K562 (cell line): ENCODE data around the gene FAM53B. TPM values are rescaled to one million over a fixed set of nuclear protein-coding genes. Genes with fewer than 3 reads are reported as not detected.
A peak's percentile ranks its signal among the peaks of the same experiment; 100 is the strongest.

Source experiments
- ARID3A ChIP-seq: IDR thresholded peaks from 2 replicates; pipeline ENCODE4 v1.6.1; 2012; ENCODE audit warnings: low read depth, low read length, improper control_type of control experiment, borderline replicate concordance
- CREB1 ChIP-seq, 2 experiments: sonication (generic) in 1 of 2; formaldehyde crosslinking in 1 of 2; IDR thresholded peaks; 2 replicates each; pipeline versions ENCODE4 v1.6.1 to v1.8.0; 2012 to 2022; ENCODE audit warnings: inconsistent platforms in 1 of 2, mild to moderate bottlenecking in 1 of 2, missing genetic modification reagents in 1 of 2, moderate library complexity in 1 of 2
- GTF2F1 ChIP-seq: IDR thresholded peaks from 2 replicates; pipeline ENCODE4 v1.6.1; 2011; ENCODE audit warnings: low read depth, low read length, improper control_type of control experiment
- ILK ChIP-seq: fragments of 450-650 bp; IDR thresholded peaks from 2 replicates; pipeline ENCODE4 v1.6.1; 2016; ENCODE audit warnings: missing genetic modification characterization, low read depth, mild to moderate bottlenecking, missing compliant biosample characterization, moderate library complexity, borderline replicate concordance
- NCOA2 ChIP-seq, 2 experiments: fragments of 450-650 bp; IDR thresholded peaks; 2 replicates each; pipeline ENCODE4 v1.6.1; 2018; ENCODE audit warnings: mild to moderate bottlenecking in 2 of 2, moderate library complexity in 1 of 2; ENCODE audit not compliant: partially characterized antibody in 2 of 2
- NCOA6 ChIP-seq: fragments of 450-650 bp; IDR thresholded peaks from 2 replicates; pipeline ENCODE4 v1.6.1; 2017; ENCODE audit warnings: mild to moderate bottlenecking
- NCOR1 ChIP-seq: fragments of 450-650 bp; IDR thresholded peaks from 2 replicates; pipeline ENCODE4 v1.6.1; 2016; ENCODE audit warnings: mild to moderate bottlenecking, moderate library complexity
- NRF1 ChIP-seq, 2 experiments: fragments of 450-650 bp; IDR thresholded peaks in 1 of 2; conservative IDR thresholded peaks in 1 of 2; 2 replicates each; pipeline ENCODE4 v1.6.1; 2014; ENCODE audit warnings: mild to moderate bottlenecking in 2 of 2
- PTBP1 ChIP-seq: fragments of 200-400 bp; formaldehyde crosslinking; IDR thresholded peaks from 2 replicates; pipeline ENCODE4 v1.6.1; 2017; ENCODE audit warnings: low read depth, low read length
- RREB1 ChIP-seq: fragments of 250-450 bp; sonication (Bioruptor Pico); IDR thresholded peaks from 2 replicates; pipeline ENCODE4 v1.4.0; 2020
- SMAD1 ChIP-seq: fragments of 150-350 bp; IDR thresholded peaks from 2 replicates; pipeline ENCODE4 v1.6.1; 2014; ENCODE audit warnings: low read length, low read depth; ENCODE audit not compliant: partially characterized antibody
- ZBTB33 ChIP-seq: sonication (generic); formaldehyde crosslinking; IDR thresholded peaks from 2 replicates; pipeline ENCODE4 v1.8.1; 2023; ENCODE audit warnings: mild to moderate bottlenecking, missing genetic modification reagents
- ZBTB34 ChIP-seq: fragments of 250-450 bp; sonication (Bioruptor Pico); IDR thresholded peaks from 2 replicates; pipeline ENCODE4 v1.8.0; 2021; ENCODE audit warnings: mild to moderate bottlenecking, moderate library complexity
- ZNF146 ChIP-seq: IDR thresholded peaks from one replicate; pipeline ENCODE4 v1.6.1; 2018; ENCODE audit warnings: missing compliant biosample characterization; ENCODE audit not compliant: unreplicated experiment
- ZNF436 ChIP-seq: fragments of 250-450, 450-650 bp; sonication (Bioruptor Pico); formaldehyde crosslinking; IDR thresholded peaks from 2 replicates; pipeline ENCODE4 v1.7.0; 2020; ENCODE audit warnings: mild to moderate bottlenecking
- polyA plus RNA-seq, 8 experiments: library from polyadenylated mRNA; depleted of rRNA in 4 of 8; stranded (reverse) in 5 of 8; unstranded in 3 of 8; fragments of >200 nt; fragmentation: Nextera tagmentation in 2 of 8; fragmentation: Illumina TruSeq in 1 of 8; extraction: Ambion mirVana in 2 of 8; extraction: Trizol in 1 of 8; gene quantifications; 2 replicates each; pipeline versions ENCODE4 v1.2.1 to v1.2.3, GENCODE V29; 2011 to 2014; ENCODE audit warnings: inconsistent platforms in 1 of 8, missing spikeins in 1 of 8
- total RNA-seq, 7 experiments: library from RNA; depleted of rRNA in 6 of 7; stranded (reverse); fragments of >200 nt in 6 of 7; fragmentation: Illumina TruSeq in 2 of 7; extraction: Trizol in 2 of 7; gene quantifications; 2 replicates each; pipeline versions ENCODE4 v1.2.1 to v1.2.3, GENCODE V29; 2011 to 2021; ENCODE audit warnings: low replicate concordance in 1 of 7

The FAM53B gene
- total and polyA plus RNA-seq, 9 of the 15 experiments (the other 6 are each of a cell fraction or from before 2014, with no cell fraction given) = 0.03 to 16.5 (median 5.0) TPM

- TF ChIP-seq ZBTB34 (CRISPR knock-in tag) = no peak
- TF ChIP-seq RREB1 (CRISPR knock-in tag) = no peak
- no peak for TF ChIP-seq GTF2F1
- TF ChIP-seq ARID3A = no peak
- TF ChIP-seq ZNF436 (CRISPR knock-in tag) = no peak
- no peak for TF ChIP-seq NCOA2 (IDR thresholded peaks at IDR 0.05; ENCODE audit: partially characterized antibody in 2 of 2)
- TF ChIP-seq SMAD1 = no peak
- TF ChIP-seq ILK (tag) = no peak
- TF ChIP-seq NRF1 (conservative IDR thresholded peaks at IDR 0.05 in 1 of 2, IDR thresholded peaks at IDR 0.05 in 1 of 2) = peak; percentile 69 to 74
- no peak for TF ChIP-seq PTBP1
- peak; percentile 83 for TF ChIP-seq NCOA6
- TF ChIP-seq ZNF146 (CRISPR knock-in tag) = no peak
- TF ChIP-seq CREB1 (IDR thresholded peaks at IDR 0.05) = 0 out of 2 replicates have a peak, but pooled peaks have one; percentile 54
- no peak for TF ChIP-seq CREB1 (CRISPR knock-in tag; IDR thresholded peaks at IDR 0.05)
- TF ChIP-seq ZBTB33 (CRISPR knock-in tag) = peak; percentile 81
- TF ChIP-seq NCOR1 = no peak
Observed at GRCh38 chr10:124791547-124792348, 47.6 kb upstream of the FAM53B start, which contains the start of gene EEF1AKMT2 (continued).
